ENCODE measurements around the gene PKD2L2. TPM values are rescaled to one million over a fixed set of nuclear protein-coding genes. Genes with fewer than 3 reads are reported as not detected.

The PKD2L2 gene
- polyA plus RNA-seq: not detected in 2 replicates
- polyA minus RNA-seq: not detected in 2 replicates

GRCh38 chr5:137888863-137889759 is at the start of gene PKD2L2:
PKD2L2 (plus strand) TSS chr5:137889457; CDS start chr5:137889492, 35 bp downstream.
- H2AFZ ChIP-seq (ENCODE audit: low read depth, low read length): no peak within 1 kb of the TSS
- H3K27ac ChIP-seq (ENCODE audit: low read length): no peak within 1 kb of the TSS
- H3K79me2 ChIP-seq (replicated peaks; ENCODE audit: insufficient read depth, low read length): no peaks in the 10 kb centered on the region
- H3K9me2 ChIP-seq (ENCODE audit: insufficient read depth, low read length): no peaks in the 10 kb centered on the region
- no peak within 1 kb of the TSS for H3K4me2 ChIP-seq (ENCODE audit: low read length)
- H3K36me3 ChIP-seq (ENCODE audit: insufficient read depth, low read length): no peaks in the 10 kb centered on the region
- no peak for TF ChIP-seq EZH2 (IDR thresholded peaks at IDR 0.05; ENCODE audit: borderline replicate concordance, insufficient read depth, low read length, poor library complexity, severe bottlenecking)
- no peak within 1 kb of the TSS for H3K4me3 ChIP-seq (ENCODE audit: low read length)
- H3K9me3 ChIP-seq (ENCODE audit: low read length): no peaks in the 10 kb centered on the region
- no peaks in the 10 kb centered on the region for H3K27me3 ChIP-seq (ENCODE audit: insufficient read depth, low read depth, low read length)
- no peaks in the 10 kb centered on the region for H4K20me1 ChIP-seq (ENCODE audit: insufficient read depth)
- no peak within 1 kb of the TSS for H3K9ac ChIP-seq (ENCODE audit: low read length)
- H3F3A ChIP-seq (ENCODE audit: insufficient read depth, low read length, poor library complexity, severe bottlenecking): no peaks in the 10 kb centered on the region

- H3F3A ChIP-seq (ENCODE audit: insufficient read depth, low read length, poor library complexity, severe bottlenecking): no peaks in the 10 kb centered on the region
- TF ChIP-seq MXI1 (conservative IDR thresholded peaks at IDR 0.05; ENCODE audit: poor library complexity, severe bottlenecking) (no peak), POLR2AphosphoS5 (IDR thresholded peaks at IDR 0.05) (no peak), EZH2 (IDR thresholded peaks at IDR 0.05; ENCODE audit: borderline replicate concordance, insufficient read depth, low read length, poor library complexity, severe bottlenecking) (no peak), TAF1 (IDR thresholded peaks at IDR 0.05; ENCODE audit: low read depth) (no peak), SMC3 (conservative IDR thresholded peaks at IDR 0.05; ENCODE audit: poor library complexity) (no peak), RAD21 (conservative IDR thresholded peaks at IDR 0.05) (no peak), EP300 (conservative IDR thresholded peaks at IDR 0.05; ENCODE audit: poor library complexity, severe bottlenecking) (no peak)
- TF ChIP-seq, protein P1, sequence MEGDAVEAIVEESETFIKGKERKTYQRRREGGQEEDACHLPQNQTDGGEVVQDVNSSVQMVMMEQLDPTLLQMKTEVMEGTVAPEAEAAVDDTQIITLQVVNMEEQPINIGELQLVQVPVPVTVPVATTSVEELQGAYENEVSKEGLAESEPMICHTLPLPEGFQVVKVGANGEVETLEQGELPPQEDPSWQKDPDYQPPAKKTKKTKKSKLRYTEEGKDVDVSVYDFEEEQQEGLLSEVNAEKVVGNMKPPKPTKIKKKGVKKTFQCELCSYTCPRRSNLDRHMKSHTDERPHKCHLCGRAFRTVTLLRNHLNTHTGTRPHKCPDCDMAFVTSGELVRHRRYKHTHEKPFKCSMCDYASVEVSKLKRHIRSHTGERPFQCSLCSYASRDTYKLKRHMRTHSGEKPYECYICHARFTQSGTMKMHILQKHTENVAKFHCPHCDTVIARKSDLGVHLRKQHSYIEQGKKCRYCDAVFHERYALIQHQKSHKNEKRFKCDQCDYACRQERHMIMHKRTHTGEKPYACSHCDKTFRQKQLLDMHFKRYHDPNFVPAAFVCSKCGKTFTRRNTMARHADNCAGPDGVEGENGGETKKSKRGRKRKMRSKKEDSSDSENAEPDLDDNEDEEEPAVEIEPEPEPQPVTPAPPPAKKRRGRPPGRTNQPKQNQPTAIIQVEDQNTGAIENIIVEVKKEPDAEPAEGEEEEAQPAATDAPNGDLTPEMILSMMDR (IDR thresholded peaks at IDR 0.05; ENCODE audit: poor library complexity, severe bottlenecking): no peak
- TF ChIP-seq, protein P2, sequence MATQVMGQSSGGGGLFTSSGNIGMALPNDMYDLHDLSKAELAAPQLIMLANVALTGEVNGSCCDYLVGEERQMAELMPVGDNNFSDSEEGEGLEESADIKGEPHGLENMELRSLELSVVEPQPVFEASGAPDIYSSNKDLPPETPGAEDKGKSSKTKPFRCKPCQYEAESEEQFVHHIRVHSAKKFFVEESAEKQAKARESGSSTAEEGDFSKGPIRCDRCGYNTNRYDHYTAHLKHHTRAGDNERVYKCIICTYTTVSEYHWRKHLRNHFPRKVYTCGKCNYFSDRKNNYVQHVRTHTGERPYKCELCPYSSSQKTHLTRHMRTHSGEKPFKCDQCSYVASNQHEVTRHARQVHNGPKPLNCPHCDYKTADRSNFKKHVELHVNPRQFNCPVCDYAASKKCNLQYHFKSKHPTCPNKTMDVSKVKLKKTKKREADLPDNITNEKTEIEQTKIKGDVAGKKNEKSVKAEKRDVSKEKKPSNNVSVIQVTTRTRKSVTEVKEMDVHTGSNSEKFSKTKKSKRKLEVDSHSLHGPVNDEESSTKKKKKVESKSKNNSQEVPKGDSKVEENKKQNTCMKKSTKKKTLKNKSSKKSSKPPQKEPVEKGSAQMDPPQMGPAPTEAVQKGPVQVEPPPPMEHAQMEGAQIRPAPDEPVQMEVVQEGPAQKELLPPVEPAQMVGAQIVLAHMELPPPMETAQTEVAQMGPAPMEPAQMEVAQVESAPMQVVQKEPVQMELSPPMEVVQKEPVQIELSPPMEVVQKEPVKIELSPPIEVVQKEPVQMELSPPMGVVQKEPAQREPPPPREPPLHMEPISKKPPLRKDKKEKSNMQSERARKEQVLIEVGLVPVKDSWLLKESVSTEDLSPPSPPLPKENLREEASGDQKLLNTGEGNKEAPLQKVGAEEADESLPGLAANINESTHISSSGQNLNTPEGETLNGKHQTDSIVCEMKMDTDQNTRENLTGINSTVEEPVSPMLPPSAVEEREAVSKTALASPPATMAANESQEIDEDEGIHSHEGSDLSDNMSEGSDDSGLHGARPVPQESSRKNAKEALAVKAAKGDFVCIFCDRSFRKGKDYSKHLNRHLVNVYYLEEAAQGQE (IDR thresholded peaks at IDR 0.05; ENCODE audit: borderline replicate concordance): no peak
- no peaks in the 10 kb centered on the region for H4K20me1 ChIP-seq (ENCODE audit: insufficient read depth)
- H3K9me3 ChIP-seq (ENCODE audit: low read length): no peaks in the 10 kb centered on the region
- no peaks in the 10 kb centered on the region for H3K36me3 ChIP-seq (ENCODE audit: insufficient read depth, low read length)
- no peak overlapping the region for H3K4me2 ChIP-seq (ENCODE audit: low read length)
- H2AFZ ChIP-seq (ENCODE audit: low read depth, low read length): no peak overlapping the region
- no peaks in the 10 kb centered on the region for H3K27me3 ChIP-seq (ENCODE audit: insufficient read depth, low read depth, low read length)
- H3K9ac ChIP-seq (ENCODE audit: low read length): no peak overlapping the region
- no peak overlapping the region for H3K27ac ChIP-seq (ENCODE audit: low read length)
- H3K4me3 ChIP-seq (ENCODE audit: low read length): no peak overlapping the region
- H3K79me2 ChIP-seq (replicated peaks; ENCODE audit: insufficient read depth, low read length): no peaks in the 10 kb centered on the region
- no peaks in the 10 kb centered on the region for H3K9me2 ChIP-seq (ENCODE audit: insufficient read depth, low read length)
Measured at GRCh38 chr5:137842296-137842695, 47.0 kb upstream of the PKD2L2 start.

Data from neural cell (in vitro differentiated cells).